ENCODE data around the gene KRT73.

DNA sequence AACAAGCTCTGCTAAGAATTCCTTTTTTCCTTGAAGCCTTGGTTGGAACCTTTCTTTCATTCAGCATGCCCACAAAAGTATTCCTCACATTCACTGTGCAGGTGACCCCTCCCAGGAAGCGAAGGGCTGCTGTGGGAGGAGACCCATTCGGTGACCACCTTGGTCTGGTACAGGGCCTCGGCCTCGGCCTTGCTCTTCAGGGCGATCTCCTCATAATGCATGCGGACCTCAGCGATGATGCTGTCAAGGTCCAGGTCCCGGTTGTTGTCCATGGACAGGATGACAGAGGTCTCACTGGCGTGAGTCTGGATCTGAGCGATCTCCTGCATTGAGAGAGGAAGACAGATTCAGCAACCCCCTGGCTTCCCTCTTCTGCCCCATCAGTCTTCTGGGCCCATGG, 47.8 kb downstream of the KRT73 start:
- TF ChIP-seq, protein P1, sequence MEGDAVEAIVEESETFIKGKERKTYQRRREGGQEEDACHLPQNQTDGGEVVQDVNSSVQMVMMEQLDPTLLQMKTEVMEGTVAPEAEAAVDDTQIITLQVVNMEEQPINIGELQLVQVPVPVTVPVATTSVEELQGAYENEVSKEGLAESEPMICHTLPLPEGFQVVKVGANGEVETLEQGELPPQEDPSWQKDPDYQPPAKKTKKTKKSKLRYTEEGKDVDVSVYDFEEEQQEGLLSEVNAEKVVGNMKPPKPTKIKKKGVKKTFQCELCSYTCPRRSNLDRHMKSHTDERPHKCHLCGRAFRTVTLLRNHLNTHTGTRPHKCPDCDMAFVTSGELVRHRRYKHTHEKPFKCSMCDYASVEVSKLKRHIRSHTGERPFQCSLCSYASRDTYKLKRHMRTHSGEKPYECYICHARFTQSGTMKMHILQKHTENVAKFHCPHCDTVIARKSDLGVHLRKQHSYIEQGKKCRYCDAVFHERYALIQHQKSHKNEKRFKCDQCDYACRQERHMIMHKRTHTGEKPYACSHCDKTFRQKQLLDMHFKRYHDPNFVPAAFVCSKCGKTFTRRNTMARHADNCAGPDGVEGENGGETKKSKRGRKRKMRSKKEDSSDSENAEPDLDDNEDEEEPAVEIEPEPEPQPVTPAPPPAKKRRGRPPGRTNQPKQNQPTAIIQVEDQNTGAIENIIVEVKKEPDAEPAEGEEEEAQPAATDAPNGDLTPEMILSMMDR (IDR thresholded peaks at IDR 0.05), result no peak
- TF ChIP-seq POLR2A (IDR thresholded peaks at IDR 0.05), result no peak

Data from right lobe of liver (tissue), 4 donors.